Stimulated activated naive B cell treated with anti-CD40 and anti-IgM and Interleukin-4, amounts not matched to agents 10 μg/mL and 1 μg/mL and 100 μg/mL, for 72 hours (primary cell): ENCODE results near the gene MAGT1.

ENCODE experiments used
- ATAC-seq, 2 donors: fragments of 150-1000 bp; cut with Tn5 transposase; replicated peaks; 2 replicates each; pipeline ENCODE4 v1.10.0; 2021; ENCODE audit warnings: moderate library complexity in 1 of 2
- DNase-seq: peaks from one replicate; pipeline ENCODE4 v3.0.0; 2021
- H3K27ac Mint-ChIP-seq: one replicate; pipeline ENCODE4 v1.8.0; 2022; ENCODE audit warnings: mild to moderate bottlenecking, mixed read lengths
- H3K27me3 Mint-ChIP-seq, 2 donors: one replicate each; pipeline ENCODE4 v1.8.0; 2022; ENCODE audit warnings: mixed read lengths in 2 of 2
- H3K36me3 Mint-ChIP-seq, 2 donors: one replicate each; pipeline ENCODE4 v1.8.0; 2022; ENCODE audit warnings: mixed read lengths in 2 of 2, mild to moderate bottlenecking in 1 of 2
- H3K4me1 Mint-ChIP-seq, 2 donors: one replicate each; pipeline ENCODE4 v1.8.0; 2022; ENCODE audit warnings: mixed read lengths in 2 of 2, mild to moderate bottlenecking in 1 of 2
- H3K4me3 Mint-ChIP-seq, 2 donors: one replicate each; pipeline ENCODE4 v1.8.0; 2022; ENCODE audit warnings: mild to moderate bottlenecking in 2 of 2, mixed read lengths in 2 of 2, moderate library complexity in 1 of 2
- H3K9me3 Mint-ChIP-seq, 2 donors: one replicate each; pipeline ENCODE4 v1.8.0; 2022; ENCODE audit warnings: mixed read lengths in 2 of 2, mild to moderate bottlenecking in 1 of 2

MAGT1 gene

DNA sequence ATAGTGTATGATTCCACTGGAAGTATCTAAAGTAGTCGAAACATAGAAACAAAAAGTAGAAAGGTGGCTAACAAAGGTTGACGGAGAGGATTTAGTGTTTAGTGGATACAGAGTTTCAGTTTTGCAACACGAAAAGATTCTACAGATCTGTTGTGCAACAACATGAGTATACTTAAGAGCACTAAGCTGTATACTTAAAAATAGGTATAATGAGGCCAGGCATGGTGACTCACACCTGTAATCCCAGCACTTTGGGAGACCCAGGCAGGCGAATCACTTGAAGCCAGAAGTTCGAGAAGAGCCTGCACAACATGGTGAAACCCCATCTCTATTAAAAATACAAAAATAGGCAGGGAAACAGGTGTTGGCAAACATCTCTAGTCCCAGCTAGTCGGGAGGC, 101.3 kb downstream of the MAGT1 start:
- Mint-ChIP-seq H3K36me3 (no peaks in the 10 kb centered on the region), H3K4me1 (no peaks in the 10 kb centered on the region), H3K27ac (no peak overlapping the region), H3K27me3 (peaks cover 0 to 4% of the 10 kb centered on the region in 2 donors), H3K9me3 (no peaks in the 10 kb centered on the region), H3K4me3 (no peak overlapping the region)
- DNase-seq (no peak), ATAC-seq (no peak)

DNA sequence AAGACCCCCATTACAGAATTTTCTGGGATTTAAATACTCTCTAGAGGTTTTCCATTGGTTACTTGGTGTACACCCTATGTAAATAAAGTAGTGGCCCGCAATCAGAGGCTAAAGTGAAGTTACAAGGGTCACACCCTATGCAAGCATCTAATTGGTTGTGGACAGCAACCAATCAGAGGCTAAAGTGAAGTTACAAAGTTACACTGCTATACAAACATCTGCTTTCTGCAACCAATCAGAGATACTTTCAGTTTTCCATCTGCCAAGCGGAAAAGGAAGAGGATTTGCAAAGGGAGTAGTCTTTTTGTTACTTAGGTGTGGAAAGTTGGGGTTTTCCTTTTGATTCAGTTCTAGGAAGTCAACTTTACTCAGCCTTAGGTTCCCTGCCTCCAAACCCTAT, 107.2 kb downstream of the MAGT1 start:
- H3K27ac Mint-ChIP-seq: peak overlapping the region; percentile 3
- peak; percentile 10 for DNase-seq
- peak; percentile 59 for ATAC-seq
- no peaks in the 10 kb centered on the region for H3K27me3 Mint-ChIP-seq
- H3K9me3 Mint-ChIP-seq: no peaks in the 10 kb centered on the region
- H3K36me3 Mint-ChIP-seq: peaks cover 2 to 6% of the 10 kb centered on the region in 2 donors
- H3K4me3 Mint-ChIP-seq: peak overlapping the region; percentile 60 to 64
- H3K4me1 Mint-ChIP-seq: peaks cover 0 to 3% of the 10 kb centered on the region in 2 donors

DNA sequence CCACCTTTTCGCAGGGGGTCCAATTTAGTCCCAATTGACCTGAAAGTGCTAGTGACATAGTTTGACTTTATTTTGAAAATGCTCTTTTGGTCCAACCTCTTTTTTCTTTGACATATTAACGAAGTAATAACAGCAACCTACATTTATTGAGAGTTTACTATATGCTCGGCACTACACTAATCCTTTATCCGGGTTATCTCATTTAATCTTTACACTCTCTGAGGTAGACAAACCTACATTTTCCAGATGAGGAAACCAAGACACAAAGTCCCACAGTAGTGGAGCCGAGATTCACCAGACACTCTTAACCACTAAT, 108.9 kb downstream of the MAGT1 start:
- H3K4me1 Mint-ChIP-seq: peaks cover 0 to 3% of the 10 kb centered on the region in 2 donors
- peak in 1 of 2 donors; percentile 4 for ATAC-seq
- no peaks in the 10 kb centered on the region for H3K27me3 Mint-ChIP-seq

DNA sequence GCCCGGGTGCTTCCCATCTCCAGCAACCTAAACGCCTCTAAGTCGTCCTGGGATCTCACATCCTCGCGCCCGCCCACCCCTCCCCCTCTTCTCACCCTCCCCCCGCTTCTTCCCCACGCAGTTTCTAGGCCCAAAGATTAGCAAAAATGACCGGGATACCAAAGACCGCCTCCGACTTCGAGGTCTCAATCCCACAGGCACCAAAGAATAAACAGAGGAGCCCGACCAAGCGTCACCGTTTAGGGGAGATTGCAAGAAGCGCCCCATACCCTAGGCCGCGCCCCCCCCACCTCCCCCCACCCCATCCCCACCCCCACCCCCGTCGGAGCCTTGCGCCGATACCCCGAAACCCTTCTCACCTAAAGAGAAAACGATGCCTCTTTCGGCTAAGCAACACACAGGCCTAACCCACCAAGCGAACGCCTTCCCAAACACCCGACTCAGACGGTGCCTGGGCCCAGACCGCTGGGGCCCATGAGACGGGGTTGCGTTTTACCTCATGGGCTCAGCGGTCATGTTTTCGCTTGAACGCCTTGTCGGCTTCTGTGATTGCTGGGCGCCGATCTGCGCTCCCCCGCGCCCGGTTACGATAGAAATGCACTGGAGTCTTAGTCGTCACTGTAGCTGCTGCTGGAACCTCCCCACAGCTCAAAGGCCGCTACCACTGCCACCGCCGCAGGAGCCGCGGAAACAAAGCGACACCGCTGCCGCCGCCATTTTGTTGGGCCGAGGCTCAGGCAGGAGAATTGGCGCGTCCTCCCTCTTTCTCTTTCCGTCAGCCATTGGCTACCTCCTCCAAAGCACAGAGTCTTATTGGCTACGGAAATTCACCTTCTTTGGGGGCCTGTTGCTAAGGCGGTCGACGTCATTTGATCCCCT, 109.5 kb downstream of the MAGT1 start, which contains the start of gene ATRX:
ATRX (minus strand) TSS at position 731 of the 879 bp plus-strand sequence; CDS start at position 516, 215 bp downstream.
- Mint-ChIP-seq H3K4me1 (peaks cover 0 to 3% of the 10 kb centered on the region in 2 donors), H3K9me3 (no peaks in the 10 kb centered on the region), H3K4me3 (peak within 1 kb of the TSS; percentile 96 to 98), H3K27ac (peak within 1 kb of the TSS; percentile 100), H3K36me3 (peaks cover 2 to 6% of the 10 kb centered on the region in 2 donors), H3K27me3 (no peaks in the 10 kb centered on the region)
- peak; percentile 64 for DNase-seq
- ATAC-seq: peak; percentile 94 to 97

More for the DNA sequence above, 108.9 kb downstream of the MAGT1 start:
- Mint-ChIP-seq H3K9me3 (no peaks in the 10 kb centered on the region), H3K36me3 (peaks cover 2 to 6% of the 10 kb centered on the region in 2 donors), H3K4me3 (peak overlapping the region; percentile 96 to 98), H3K27ac (peak overlapping the region; percentile 100)
- DNase-seq: no peak

DNA sequence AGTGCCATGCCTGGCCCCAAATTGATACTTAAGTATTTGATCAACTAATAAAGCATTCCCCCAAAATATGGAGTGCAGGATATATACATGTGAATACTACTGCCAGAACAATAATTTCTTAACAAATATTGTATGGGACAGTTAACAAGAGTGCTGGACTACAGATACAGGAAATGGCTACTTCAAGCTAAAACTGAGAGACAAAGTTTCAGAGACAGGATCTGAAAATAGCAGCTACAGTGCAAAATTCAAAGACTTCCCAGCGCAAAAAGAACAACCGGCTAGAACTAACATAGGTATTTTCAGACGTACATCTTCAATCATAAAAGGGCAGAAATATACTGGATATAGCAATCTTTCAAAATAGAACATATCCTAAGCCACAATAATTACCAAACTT, 115.5 kb downstream of the MAGT1 start:
- H3K27me3 Mint-ChIP-seq: no peaks in the 10 kb centered on the region
- ATAC-seq (no peak), DNase-seq (no peak)
- H3K4me3 Mint-ChIP-seq: no peak overlapping the region
- no peak overlapping the region for H3K27ac Mint-ChIP-seq
- peaks cover 14 to 24% of the 10 kb centered on the region in 2 donors for H3K4me1 Mint-ChIP-seq
- peaks cover 0 to 7% of the 10 kb centered on the region in 2 donors for H3K9me3 Mint-ChIP-seq
- H3K36me3 Mint-ChIP-seq: peaks cover 5 to 12% of the 10 kb centered on the region in 2 donors

DNA sequence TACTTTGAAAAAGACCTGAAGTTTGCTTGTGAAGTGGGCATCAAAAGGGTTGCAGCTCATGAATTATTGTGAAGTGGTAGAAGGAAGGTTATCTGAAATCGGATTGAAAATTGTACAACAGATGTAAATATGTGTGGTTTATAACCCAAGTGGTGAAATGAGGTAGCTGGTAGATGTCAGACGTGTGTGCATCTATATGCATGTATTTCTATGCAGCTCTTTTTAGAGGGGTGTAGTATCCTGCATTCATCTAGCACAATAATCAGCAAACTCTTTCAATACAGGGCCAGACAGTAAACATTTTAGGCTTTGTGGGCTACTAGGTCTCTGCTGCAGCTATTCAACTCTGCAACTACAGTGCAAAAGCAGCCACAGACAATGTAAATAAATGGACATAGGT, 118.6 kb downstream of the MAGT1 start:
- ATAC-seq: no peak
- Mint-ChIP-seq H3K27me3 (no peaks in the 10 kb centered on the region), H3K9me3 (peaks cover 0 to 7% of the 10 kb centered on the region in 2 donors), H3K4me3 (no peak overlapping the region), H3K36me3 (peaks cover 9 to 16% of the 10 kb centered on the region in 2 donors), H3K27ac (no peak overlapping the region), H3K4me1 (peaks cover 16 to 31% of the 10 kb centered on the region in 2 donors)
- DNase-seq: no peak
